Measurements from ENCODE around the gene UBL4B. TPM values are rescaled to one million over a fixed set of nuclear protein-coding genes. Genes with fewer than 3 reads are reported as not detected.

The UBL4B gene
- total RNA-seq, 1 experiment from 2014 or later, result not detected

- BruUV-seq (replicated peaks), result no TSS peak
- POLR2A ChIA-PET, result no interaction called here
- no peak for DNase-seq (ENCODE audit: unreplicated experiment)
- Mint-ChIP-seq H3K4me1 (ENCODE audit: insufficient read depth, unreplicated experiment) (no peaks in the 10 kb centered on the region), H3K36me3 (ENCODE audit: insufficient read depth, unreplicated experiment) (no peaks in the 10 kb centered on the region), H3K27me3 (ENCODE audit: insufficient read depth, unreplicated experiment) (peaks cover 27% of the 10 kb centered on the region), H3K27ac (ENCODE audit: low read depth, unreplicated experiment) (no peak overlapping the region), H3K9me3 (ENCODE audit: unreplicated experiment) (no peaks in the 10 kb centered on the region), H3K4me3 (ENCODE audit: unreplicated experiment) (no peak overlapping the region)
- intact Hi-C loops (cut with micrococcal nuclease), result no loop called here
- CTCF ChIA-PET, result interaction anchor here (0.6 to 1.3 kb wide), 4 partner anchors 35 to 390 kb away, joined by 3 to 4 read pairs (median 4); no protein-coding TSS in a partner anchor
- no peak for TF ChIP-seq CTCF (IDR thresholded peaks at IDR 0.05; ENCODE audit: unreplicated experiment)
Observed at GRCh38 chr1:110161849-110162248, 49.6 kb downstream of the UBL4B start.

Other genes with a start within 250 kb of the UBL4B start
- 6.3 and 11.7 TPM in 2 replicates for gene CSF1, start 201.6 kb upstream of the UBL4B start, total RNA-seq (2022)
- gene AHCYL1, start 127.7 kb upstream of the UBL4B start, total RNA-seq (2022), result 104 and 106 TPM in 2 replicates
- gene STRIP1, start 77.8 kb upstream of the UBL4B start, total RNA-seq (2022), result 35.6 and 40.6 TPM in 2 replicates
- gene ALX3, start 41.8 kb upstream of the UBL4B start, total RNA-seq (2022), result not detected in 2 replicates
- 0.20 TPM in 1 of 2 replicates, not detected in the other for gene SLC6A17, start 38.1 kb downstream of the UBL4B start, total RNA-seq (2022)
- 1.1 and 1.3 TPM in 2 replicates for gene KCNC4, start 97.9 kb downstream of the UBL4B start, total RNA-seq (2022)
- 31.4 and 35.9 TPM in 2 replicates for gene RBM15, start 226.9 kb downstream of the UBL4B start, total RNA-seq (2022)

All from MCF 10A (cell line).